DMS153 (cell line): Measurements from ENCODE around the gene LGALSL.
"Not testable (repeated sequence)": the region's sequence is repeated elsewhere in the genome, so short reads cannot be mapped to it uniquely, and the experiment has no call there.

ENCODE experiments used
- DNase-seq: peaks from one replicate; lab custom pipeline; 2025; lab: John Stamatoyannopoulos, UW

LGALSL gene

DNA sequence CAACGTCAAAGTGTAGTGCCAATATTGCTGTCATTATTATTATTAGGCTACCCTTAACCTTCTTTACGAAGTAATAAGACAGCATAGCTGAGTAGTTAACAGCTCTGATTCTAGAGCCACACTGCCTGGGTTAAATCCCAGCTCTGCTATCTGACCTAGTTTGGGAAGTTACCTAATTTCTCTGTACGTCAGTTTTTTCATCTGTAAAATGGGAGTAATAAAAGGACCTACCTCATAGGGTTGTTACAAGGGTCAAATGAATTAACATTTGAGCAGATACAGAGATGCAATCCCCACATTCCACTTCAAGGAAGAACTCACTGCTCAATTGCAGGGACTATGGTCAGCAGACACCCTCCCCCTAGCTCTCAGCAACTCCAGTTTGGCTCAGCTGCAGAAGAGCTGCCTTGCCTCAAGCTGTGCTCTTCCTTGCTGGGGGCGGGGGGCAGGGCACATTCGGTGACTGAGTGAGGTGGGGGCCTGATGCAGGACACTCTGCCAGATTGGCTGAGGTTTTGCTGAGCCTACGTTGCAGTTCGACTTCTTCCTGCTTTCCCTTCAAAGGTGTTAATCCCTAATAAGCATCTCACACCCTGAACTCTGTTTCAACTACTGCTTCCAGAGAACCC lies 11.0 kb upstream of the LGALSL start:
- DNase-seq, result no peak

DNA sequence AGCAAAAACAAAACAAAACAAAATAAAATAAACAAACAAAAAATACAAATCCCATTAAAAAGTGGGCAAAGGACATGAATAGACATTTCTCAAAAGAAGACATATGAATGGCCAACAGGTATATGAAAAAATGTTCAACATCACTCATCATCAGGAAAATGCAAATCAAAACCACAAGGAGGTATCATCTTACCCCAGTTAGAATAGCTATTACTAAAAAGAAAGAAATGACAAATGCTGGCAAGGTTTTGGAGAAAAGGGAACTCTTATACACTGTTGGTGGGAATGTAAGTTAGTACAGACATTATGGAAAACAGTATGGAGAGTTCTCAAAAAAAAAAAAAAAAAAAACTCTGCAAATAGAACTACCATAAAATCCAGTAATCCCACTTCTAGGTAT lies 8.0 kb upstream of the LGALSL start:
- not testable (repeated sequence) for DNase-seq

DNA sequence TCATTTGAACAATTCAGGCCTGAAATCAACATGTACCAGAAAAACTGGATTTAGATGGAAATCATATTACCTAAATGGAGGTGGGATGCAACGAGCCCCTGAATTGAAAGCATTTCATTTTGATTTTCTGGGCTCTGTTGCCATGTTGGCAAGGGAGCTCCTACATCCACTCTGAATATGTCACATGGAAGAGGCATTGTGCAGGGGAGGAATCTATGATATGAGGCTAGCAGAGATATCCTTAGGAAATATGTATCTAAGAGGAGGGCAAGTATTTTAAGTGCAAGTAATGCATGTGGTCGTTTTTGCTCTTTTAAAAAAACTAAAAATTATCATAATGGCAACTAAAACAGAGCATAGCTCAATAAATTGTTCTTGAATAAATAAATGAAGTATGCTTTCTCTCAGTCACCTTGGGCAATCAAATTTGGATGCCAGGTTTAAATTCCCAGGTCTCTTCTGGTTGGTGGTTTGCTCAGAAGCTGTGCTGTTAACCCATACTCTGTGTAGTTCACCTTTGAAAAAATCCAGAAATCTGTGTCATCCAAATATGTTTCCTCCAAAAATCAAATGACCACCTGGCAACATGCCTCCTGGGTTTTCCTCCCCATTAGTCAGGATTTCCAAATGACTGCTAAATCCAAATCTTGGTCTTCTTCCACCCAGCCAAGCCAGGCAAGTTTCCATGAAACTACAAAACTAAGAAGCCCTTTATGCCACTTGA lies 6.5 kb upstream of the LGALSL start:
- no peak for DNase-seq

DNA sequence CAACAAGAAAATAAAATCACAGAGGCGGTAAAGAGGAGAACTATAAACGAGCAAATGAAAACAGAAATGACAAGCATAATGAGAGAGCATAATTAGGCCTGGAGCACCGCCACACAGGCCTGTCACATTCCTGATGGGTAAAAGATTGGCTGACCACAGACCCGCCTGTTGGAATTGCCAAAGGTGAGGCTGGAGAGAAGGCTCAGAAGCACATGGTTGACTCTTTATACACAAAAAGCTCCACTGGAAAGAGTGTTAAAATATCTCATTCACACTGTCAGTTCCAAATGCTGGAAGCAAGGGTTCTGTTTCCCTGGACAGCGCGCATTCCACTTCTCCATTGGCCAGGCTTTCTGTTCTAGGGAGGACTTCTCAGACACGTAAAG lies 5.9 kb upstream of the LGALSL start:
- DNase-seq, result no peak

DNA sequence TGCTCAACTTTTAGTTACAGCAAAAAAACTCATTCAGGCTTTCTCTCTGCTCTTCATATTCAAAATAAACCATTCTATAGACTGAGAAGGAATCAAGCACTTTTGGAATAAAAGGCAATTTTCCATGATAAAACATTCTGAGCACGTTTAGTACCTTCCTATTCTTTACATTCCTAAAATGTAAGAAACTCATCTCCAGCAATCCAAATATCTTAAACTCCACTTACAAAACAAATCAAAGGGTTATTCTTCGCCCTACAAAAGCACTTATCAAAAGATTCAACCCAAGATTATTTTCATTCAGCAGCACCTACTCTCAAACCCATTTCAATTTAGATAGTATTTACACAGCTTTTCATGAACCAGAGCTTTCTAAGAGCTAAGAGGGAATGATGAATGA lies 2.9 kb upstream of the LGALSL start:
- DNase-seq, result no peak

DNA sequence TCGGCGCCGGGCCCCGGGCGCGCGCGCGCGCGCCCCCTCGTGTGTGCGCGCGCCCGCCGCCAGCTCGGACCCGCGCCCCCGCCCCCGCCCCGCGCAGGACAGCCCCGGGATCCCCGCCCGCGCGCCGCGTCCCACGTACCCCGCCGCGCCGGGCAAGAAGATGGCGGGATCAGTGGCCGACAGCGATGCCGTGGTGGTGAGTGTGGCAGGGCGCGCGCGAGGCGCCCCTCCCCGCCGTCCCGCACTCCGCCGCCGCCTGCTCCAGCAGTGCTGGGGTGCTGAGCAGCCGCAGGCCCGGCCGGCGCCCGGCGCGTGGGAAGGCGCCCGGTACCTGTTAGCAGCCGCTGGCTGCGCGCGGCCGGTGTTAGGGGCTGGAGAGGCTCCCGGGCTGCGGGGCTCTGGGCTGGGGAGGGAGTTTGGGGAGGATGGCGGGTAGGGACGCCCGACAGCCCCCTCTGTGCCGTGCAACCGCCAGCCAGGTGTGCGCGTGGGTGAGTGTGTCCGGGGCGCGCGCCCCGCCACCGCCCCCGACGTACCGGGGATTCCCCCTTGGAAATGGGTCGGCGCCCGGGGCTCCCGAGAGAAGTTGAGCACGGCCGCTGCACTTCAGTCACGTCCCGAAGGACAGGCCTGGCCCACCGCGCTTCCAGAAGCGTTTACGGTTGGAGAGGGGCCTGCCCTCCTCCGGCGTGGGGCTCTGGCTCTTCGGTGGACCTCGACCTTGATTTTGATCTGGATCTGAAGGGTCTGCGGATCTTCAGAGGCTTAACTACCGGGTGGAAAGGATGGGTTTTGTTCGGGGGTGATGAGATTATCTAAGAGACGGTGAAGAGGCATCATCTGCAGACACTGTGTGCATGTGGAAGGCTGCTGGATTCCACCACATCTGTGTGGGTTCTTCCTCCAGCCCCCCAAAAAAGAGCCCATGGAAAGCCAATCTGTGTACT lies 697 bp downstream of the LGALSL start:
- DNase-seq, result no peak

DNA sequence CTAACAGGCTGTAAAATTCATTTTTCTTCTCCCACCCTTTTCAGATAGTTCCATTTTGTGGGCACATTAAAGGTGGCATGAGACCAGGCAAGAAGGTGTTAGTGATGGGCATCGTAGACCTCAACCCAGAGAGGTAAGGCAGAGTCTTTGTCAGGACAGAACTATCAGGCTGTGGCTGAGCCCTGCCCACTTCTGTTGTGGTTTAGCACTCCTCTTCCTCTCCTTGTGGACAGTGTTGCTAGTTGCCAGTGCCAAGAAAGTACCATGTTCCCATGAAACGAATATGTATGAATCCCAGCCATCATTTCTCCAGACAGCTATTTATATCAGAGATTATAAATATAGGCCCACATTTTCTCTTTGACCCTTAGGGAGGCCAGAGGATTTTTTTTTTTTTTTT lies 1.6 kb downstream of the LGALSL start:
- no peak for DNase-seq

DNA sequence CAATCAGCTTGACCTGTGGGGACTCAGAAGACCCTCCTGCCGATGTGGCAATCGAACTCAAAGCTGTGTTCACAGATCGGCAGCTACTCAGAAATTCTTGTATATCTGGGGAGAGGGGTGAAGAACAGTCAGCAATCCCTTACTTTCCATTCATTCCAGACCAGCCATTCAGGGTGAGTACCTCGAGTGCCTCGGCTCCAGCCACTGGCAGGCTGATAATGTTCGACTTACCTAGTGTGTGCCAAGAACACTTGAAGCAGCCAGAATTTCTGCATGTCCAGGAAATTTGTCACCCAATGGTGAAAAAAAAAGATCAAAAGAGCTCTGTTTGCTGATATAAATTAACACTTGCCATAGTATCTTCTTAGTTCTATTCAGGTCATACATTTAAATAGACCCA lies 2.3 kb downstream of the LGALSL start:
- no peak for DNase-seq

DNA sequence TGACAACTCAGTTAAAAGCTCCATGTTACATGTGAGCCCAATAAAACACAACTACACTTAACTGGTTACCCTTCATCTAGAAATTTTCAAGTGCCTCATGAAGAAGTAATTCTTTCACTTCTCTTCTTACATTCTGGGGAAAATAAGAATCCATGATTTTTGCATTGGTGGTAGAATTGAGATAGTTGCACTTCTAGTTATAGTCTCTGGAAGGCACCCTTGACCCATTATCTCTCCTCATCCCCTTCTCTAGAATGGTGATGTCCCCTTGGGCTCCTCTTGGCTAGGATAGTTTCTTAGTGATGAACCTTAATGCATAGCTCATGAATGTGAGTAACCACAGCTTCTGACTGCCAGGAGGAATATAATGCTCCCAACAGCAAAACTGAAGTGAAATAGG lies 3.6 kb downstream of the LGALSL start:
- DNase-seq, result no peak

DNA sequence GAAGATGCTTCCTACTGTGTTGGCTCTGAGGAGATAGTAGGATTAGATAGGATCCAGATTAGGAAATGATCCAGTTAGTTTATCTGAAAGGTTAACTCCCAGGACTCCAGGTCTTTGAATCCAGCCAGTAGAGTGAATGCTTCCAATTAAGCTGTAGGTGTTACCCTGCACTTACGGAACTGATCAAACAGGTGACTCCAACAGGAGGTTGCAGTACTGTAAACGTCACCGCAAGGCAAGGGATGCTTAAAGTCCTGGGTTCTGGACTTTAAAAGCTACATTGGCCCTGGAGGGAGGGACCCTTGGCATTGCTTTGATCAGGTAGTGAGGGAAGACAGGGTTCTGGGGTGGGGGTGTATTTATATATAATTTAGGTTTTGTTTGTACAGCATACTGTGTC lies 5.6 kb downstream of the LGALSL start:
- DNase-seq, result no peak

DNA sequence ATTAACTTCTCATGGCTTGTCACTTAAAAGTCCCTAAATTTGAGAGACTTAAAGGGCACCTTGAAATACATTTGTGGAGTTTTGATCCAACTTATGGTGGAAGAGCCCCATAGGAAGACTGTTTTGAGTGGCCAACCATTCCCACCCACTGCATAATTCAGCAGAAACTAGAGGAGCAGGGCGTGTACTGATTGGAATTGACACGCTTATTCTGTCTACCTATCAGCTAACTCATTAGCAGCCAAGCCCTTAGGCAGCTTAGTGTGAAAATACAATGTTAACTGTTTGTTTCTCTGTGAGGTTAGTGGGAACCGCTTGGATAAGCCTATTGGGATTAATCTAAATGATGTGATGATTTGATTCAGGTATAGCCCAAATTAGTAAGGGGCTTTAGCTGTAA lies 6.4 kb downstream of the LGALSL start:
- no peak for DNase-seq

DNA sequence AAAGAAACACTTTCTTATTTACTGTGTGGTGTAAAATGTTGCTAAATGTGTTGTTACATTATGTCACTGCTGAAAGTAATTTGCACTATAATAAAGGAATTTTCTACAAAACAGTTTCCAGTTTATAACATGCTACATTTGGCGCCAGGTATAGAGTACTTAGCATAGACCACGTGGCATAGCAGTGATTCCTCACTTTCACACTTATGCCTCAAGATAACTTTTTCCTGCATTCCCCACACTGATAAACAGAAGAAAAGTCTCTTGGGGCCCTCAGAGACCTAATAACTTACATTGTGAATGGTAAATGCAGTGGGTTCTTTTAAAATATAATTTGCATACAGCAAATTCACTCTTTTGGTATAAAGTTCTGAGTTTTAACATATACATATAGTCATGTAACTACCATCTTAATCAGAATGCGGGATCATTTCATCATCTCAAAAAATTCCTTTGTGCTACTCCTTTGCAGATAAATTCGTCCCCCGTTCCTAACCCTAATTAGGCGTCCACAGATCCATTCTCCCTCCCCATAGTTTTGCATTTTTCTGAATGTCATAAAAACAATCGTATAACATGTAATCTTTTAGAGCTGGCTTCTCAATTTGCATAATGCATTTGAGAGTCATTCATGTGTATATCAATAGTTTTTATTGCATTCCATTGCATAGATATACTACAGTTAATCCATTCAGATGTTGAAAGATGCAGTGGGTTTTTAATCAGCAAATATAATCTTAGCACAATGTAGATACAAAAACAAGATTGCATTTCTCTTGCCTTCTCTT lies 7.5 kb downstream of the LGALSL start:
- no peak for DNase-seq

DNA sequence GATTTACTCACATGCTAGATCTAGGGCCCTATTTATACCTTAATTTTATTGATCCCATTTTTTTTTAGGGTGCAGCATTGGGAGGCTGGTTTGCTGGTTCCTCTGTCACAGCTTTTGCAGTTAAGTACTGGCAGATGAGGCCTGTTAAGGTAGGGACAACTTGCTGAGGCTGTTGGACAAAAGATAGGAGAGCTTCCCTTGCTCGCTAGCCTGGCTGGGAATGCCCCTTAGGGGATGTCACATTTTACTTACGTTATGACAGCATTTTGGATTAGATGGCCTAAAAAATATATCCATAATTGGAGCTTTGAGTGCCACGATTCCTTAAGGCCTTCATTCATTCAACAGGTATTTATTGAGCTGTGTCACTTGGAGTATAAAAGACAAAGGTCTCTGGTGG lies 8.2 kb downstream of the LGALSL start:
- no peak for DNase-seq

DNA sequence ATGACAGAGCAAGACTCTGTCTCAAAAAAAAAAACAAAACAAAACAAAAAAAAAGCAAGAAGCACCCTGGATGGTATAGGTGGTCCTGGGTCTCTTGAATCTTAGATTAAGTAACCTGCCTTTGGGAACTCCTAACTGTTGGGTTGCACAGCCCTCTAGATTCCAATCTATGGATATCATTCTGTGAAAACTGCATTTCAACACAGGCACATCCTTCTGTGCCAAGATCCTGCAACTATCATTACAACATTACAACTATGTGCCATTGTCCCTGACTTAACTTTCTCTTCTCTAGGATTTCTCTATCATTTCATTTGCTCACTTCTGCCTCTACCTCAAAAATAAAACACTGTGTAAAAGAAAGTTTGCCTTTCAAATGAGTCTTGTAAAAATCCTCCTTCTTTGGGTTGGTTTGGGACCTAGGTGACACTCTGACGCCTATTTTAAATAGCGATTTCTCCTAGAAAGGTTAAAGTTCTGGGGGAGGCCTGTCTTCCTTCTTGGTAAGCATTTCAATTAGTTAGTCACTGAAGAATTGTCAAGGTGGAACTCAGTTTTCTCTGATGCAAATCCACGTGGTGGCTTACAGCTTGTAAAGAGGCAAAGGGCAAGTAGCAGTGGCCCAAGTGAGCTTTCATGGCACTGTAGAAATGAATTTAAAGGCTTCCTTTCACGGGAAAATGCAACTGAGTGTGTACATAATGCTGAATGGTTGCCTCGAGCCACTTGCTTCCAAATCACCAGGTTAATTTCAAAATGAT lies 9.2 kb downstream of the LGALSL start:
- DNase-seq, result no peak

DNA sequence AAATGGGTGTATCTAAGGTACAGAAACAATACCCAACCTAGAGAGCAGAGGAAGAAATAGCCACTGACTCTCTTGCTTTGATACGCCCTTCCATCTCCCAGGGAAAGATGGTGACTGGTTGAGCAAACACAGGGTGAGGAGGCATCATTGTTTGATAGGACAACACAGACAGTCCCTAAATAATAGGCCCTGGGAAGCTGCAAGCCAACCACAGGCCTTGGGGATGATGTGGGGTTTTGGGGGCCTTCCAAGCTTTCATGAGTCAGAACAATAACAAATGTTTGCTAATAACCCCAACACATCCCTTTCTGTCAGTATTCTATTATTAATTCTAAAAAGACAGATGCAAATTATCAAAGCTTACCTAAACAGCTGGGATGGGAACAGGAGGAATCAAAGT lies 9.8 kb downstream of the LGALSL start:
- no peak for DNase-seq

DNA sequence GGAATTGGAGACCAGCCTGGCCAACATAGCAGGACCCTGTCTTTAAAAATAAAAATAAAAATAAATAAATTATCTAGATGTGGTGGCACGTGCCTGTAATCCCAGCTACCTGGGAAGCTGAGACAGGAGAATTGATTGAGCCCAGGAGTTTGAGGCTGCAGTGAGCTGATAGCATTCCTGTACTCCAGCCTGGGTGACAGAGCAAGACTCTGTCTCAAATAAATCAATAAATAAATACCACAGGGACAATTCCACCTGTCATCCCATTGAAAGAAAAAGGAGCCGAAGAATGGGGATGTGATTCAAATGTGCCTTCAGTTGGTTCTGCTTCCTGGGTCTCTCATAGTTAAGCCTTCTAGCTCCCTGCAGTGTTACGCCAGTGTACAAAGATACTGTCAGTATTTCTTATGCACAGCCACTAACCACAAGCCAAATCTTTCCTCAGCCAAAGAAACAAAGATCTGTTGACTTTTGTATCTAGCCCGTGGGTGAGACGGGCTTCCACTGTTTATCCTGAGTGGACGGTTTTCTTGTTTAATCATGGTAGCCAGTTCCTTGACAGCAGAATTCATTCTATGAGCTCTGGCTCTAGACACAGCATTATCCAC lies 12.6 kb downstream of the LGALSL start:
- no peak for DNase-seq

DNA sequence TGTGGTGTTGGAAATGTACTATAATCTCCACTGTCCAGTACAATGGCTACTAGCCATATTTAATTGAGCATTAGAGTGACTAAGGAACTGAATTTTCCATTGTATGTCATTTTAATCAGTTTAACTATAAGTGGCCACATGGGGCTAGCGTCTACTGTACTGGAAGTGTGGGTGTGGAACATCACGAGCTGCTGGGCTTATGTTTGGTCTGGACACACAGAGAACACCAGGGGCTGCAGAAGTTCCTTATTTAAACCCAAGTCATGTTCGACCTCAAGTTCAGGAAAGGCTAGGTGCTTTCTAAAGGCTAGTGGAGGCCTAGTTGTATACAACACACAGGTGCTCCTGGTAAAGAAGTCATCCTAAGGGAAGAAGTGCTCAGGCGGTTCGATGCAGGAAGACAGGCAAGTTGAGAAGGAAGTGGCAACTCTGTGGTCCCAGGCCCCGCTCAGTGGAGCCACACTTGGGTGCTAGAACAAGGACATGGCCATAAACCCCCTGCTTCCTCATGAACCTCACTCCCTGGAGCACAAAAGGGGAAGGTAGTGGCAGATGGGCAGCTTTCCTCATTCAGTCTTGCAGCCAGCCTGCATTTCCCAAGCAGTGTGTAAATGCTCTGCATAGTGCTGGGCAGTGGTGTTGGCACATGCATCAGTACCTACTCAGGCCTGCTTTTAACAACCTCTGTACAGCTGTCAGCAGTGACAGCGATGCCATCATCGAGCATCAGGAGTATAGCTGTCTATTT lies 13.3 kb downstream of the LGALSL start:
- DNase-seq, result no peak

DNA sequence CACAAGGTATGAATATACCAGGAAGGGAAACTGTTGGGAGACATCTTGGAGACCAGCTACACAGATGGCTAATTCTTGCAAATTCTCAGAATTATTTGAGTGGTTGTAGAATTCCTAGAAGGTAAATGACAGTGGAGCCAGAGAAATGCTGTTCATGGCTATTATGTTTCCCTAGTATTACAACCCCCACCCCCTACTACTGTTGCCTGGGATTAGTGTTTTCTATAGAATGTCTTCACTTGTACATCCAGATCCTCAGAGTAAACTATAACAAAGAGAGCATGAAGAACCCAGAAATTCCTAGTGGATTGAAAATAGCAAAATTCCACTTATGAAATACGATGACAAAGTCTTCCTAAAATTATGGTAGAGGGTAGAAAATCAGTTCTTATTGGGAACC lies 15.3 kb downstream of the LGALSL start:
- DNase-seq, result no peak

DNA sequence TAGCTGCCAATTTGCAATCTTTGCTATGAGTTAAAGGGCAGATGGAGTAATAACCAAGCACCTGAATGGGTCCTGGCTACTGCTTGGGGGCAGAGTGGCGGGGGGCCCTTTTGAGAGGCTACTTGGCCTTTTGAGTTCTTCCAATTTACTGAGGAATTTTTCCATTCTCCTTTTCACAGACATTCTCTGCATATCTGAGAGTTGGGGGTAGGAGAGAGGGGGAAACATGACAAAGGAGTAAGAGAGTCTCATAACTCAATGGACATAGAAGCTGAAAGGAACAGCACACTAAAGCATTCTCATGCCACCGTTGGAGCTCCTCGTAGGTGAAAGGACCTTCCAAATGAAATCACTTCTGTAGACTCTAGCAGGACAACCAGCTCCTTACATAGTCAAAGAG lies 16.1 kb downstream of the LGALSL start:
- no peak for DNase-seq

DNA sequence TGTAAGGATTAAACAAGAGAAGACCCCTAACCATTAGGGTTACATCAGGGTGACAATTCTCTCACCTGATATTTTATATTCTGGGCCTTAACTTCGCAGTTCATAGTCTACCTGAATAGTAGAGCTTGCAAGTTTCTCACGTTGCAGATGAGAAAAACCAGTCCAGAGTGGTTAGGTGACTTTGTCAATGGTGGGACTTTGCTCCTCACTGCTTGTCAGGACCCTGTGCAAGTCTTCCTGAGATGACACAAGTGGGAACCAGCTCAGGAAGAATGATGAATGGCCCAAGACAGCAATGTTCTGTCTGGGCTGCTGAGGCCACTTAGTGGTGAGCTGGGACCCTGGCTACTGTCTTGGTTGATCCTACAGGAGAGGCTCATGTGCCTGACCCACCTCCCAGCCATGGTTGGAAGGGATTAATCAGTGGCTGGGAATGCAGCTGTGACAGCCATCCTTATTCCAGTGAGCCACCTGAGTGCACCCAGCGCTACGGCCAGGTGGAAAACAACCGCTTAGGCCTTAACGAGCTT lies 16.9 kb downstream of the LGALSL start:
- peak; percentile 15 for DNase-seq
